Osteoblast (primary cell): ENCODE measurements around the gene CRLF1. TPM values are rescaled to one million over a fixed set of nuclear protein-coding genes. Genes with fewer than 3 reads are reported as not detected.
"Not testable (repeated sequence)": the region's sequence is repeated elsewhere in the genome, so short reads cannot be mapped to it uniquely, and the experiment has no call there.

Source experiments
- DNase-seq: peaks from one replicate; pipeline ENCODE4 v3.0.0; 2011; ENCODE audit warnings: low spot score, mixed read lengths; ENCODE audit not compliant: insufficient read length; ENCODE audit errors: missing footprints
- H2AFZ ChIP-seq: 2 replicates; pipeline ENCODE4 v1.6.0; 2011; ENCODE audit warnings: mild to moderate bottlenecking, low read length
- H3K27ac ChIP-seq: 2 replicates; pipeline ENCODE4 v1.5.1; 2011; ENCODE audit warnings: mild to moderate bottlenecking, low read depth, low read length, moderate library complexity
- H3K27me3 ChIP-seq: 2 replicates; pipeline ENCODE4 v1.6.0; 2012; ENCODE audit warnings: mild to moderate bottlenecking, control low read depth, inconsistent platforms, low read length, moderate library complexity; ENCODE audit not compliant: insufficient read depth
- H3K36me3 ChIP-seq: 2 replicates; pipeline ENCODE4 v1.5.1; 2011; ENCODE audit warnings: mild to moderate bottlenecking, low read length, control low read depth, moderate library complexity; ENCODE audit not compliant: insufficient read depth
- H3K4me1 ChIP-seq: 2 replicates; pipeline ENCODE4 v1.5.1; 2011; ENCODE audit warnings: mild to moderate bottlenecking, low read length, control low read depth, moderate library complexity; ENCODE audit not compliant: insufficient read depth
- H3K4me2 ChIP-seq: 2 replicates; pipeline ENCODE4 v1.6.0; 2011; ENCODE audit warnings: mild to moderate bottlenecking, low read length; ENCODE audit not compliant: insufficient read depth
- H3K4me3 ChIP-seq: fragments of 200-600 bp; sonication (generic); 3 replicates; pipeline ENCODE4 v1.5.1; 2012; ENCODE audit warnings: mild to moderate bottlenecking, low read length, inconsistent platforms; ENCODE audit not compliant: insufficient read depth
- H3K79me2 ChIP-seq: 2 replicates; pipeline ENCODE4 v1.6.0; 2012; ENCODE audit warnings: mild to moderate bottlenecking, low read length, control low read depth, inconsistent platforms; ENCODE audit not compliant: insufficient read depth
- H3K9me3 ChIP-seq: 2 replicates; pipeline ENCODE4 v1.5.1; 2011; ENCODE audit warnings: low read depth, low read length, control low read depth
- H4K20me1 ChIP-seq: 2 replicates; pipeline ENCODE4 v1.6.0; 2012; ENCODE audit warnings: mild to moderate bottlenecking, low read length, control low read depth; ENCODE audit not compliant: insufficient read depth
- CTCF ChIP-seq: IDR thresholded peaks from 2 replicates; pipeline ENCODE4 v1.5.1; 2011; ENCODE audit warnings: mild to moderate bottlenecking, low read depth, low read length, moderate library complexity; ENCODE audit errors: extremely low read depth
- total RNA-seq: library from RNA; depleted of rRNA; stranded (reverse); fragments of >200 nt; gene quantifications from 2 replicates; pipeline ENCODE4 v1.2.3, GENCODE V29; 2012

Gene CRLF1
- total RNA-seq, 1 donor, result 6.9 TPM

GRCh38 chr19:18594096-18594823 lies 12.3 kb downstream of the CRLF1 start:
- TF ChIP-seq CTCF, result peak; percentile 59
- Histone ChIP-seq H3K9me3 (no peaks in the 10 kb centered on the region), H3K4me3 (peak overlapping the region; percentile 69), H2AFZ (no peak overlapping the region), H3K36me3 (peaks cover 3% of the 10 kb centered on the region), H4K20me1 (peaks cover 8% of the 10 kb centered on the region), H3K79me2 (no peaks in the 10 kb centered on the region), H3K27ac (no peak overlapping the region), H3K4me1 (peaks cover 11% of the 10 kb centered on the region), H3K4me2 (peak overlapping the region; percentile 69), H3K27me3 (no peaks in the 10 kb centered on the region)
- DNase-seq, result peak; percentile 100

GRCh38 chr19:18593367-18594095 lies 13.1 kb downstream of the CRLF1 start:
- H3K79me2 ChIP-seq, result no peaks in the 10 kb centered on the region
- peak; percentile 91 for DNase-seq
- no peak overlapping the region for H2AFZ ChIP-seq
- no peak overlapping the region for H3K4me3 ChIP-seq
- H3K36me3 ChIP-seq, result peaks cover 3% of the 10 kb centered on the region
- no peak overlapping the region for H3K27ac ChIP-seq
- H3K4me1 ChIP-seq, result peaks cover 14% of the 10 kb centered on the region
- TF ChIP-seq CTCF, result no peak
- H4K20me1 ChIP-seq, result peaks cover 8% of the 10 kb centered on the region
- H3K27me3 ChIP-seq, result no peaks in the 10 kb centered on the region
- H3K9me3 ChIP-seq, result no peaks in the 10 kb centered on the region
- H3K4me2 ChIP-seq, result peak overlapping the region; percentile 69

GRCh38 chr19:18592732-18593131 lies 13.9 kb downstream of the CRLF1 start:
- peak; percentile 77 for DNase-seq
- H3K27me3 ChIP-seq, H2AFZ ChIP-seq, H3K79me2 ChIP-seq, H3K4me3 ChIP-seq, H4K20me1 ChIP-seq, H3K9me3 ChIP-seq, H3K27ac ChIP-seq, H3K36me3 ChIP-seq, H3K4me2 ChIP-seq: not testable (repeated sequence)
- H3K4me1 ChIP-seq, result peaks cover 19% of the 10 kb centered on the region

GRCh38 chr19:18591735-18592385 lies 14.7 kb downstream of the CRLF1 start:
- H3K27me3 ChIP-seq, result no peaks in the 10 kb centered on the region
- peak; percentile 74 for DNase-seq

More at GRCh38 chr19:18591735-18592385, 14.7 kb downstream of the CRLF1 start:
- Histone ChIP-seq H3K27ac (no peak overlapping the region), H2AFZ (no peak overlapping the region), H3K9me3 (no peaks in the 10 kb centered on the region), H3K4me3 (no peak overlapping the region), H3K4me2 (no peak overlapping the region), H4K20me1 (peaks cover 8% of the 10 kb centered on the region), H3K79me2 (no peaks in the 10 kb centered on the region), H3K4me1 (peaks cover 19% of the 10 kb centered on the region), H3K36me3 (peaks cover 3% of the 10 kb centered on the region)
- TF ChIP-seq CTCF, result no peak
